Heart left ventricle (tissue), 16 donors: Measurements from ENCODE around the gene STKLD1. TPM values are rescaled to one million over a fixed set of nuclear protein-coding genes. Genes with fewer than 3 reads are reported as not detected.
"Not testable (repeated sequence)": the region's sequence is repeated elsewhere in the genome, so short reads cannot be mapped to it uniquely, and the experiment has no call there.

ENCODE experiments used
- ATAC-seq, 4 donors: fragments of 200-7000 bp; cut with Tn5 transposase; one replicate each; pipeline ENCODE4 v1.9.1; 2020 to 2022; ENCODE audit warnings: moderate library complexity in 4 of 4, mild to moderate bottlenecking in 3 of 4, moderate number of reproducible peaks in 1 of 4
- DNase-seq, 5 donors: peaks; one replicate each; pipeline ENCODE4 v3.0.0-alpha.2; 2020
- H3K27ac ChIP-seq, 12 donors: fragments of 200-600 bp; sonication (generic) in 4 of 12; one replicate each; pipeline versions ENCODE4 v1.5.0 to v1.8.0; 2016 to 2022; ENCODE audit warnings: mild to moderate bottlenecking in 2 of 12
- H3K27me3 ChIP-seq, 9 donors: fragments of 200-600 bp; sonication (generic) in 2 of 9; one replicate each; pipeline versions ENCODE4 v1.5.1 to v1.8.0; 2016 to 2022; ENCODE audit warnings: mild to moderate bottlenecking in 3 of 9
- H3K36me3 ChIP-seq, 9 donors: fragments of 200-600 bp; sonication (generic) in 2 of 9; one replicate each; pipeline versions ENCODE4 v1.5.0 to v1.8.0; 2018 to 2022; ENCODE audit warnings: mild to moderate bottlenecking in 2 of 9
- H3K4me1 ChIP-seq, 12 donors: fragments of 200-600 bp; sonication (generic) in 4 of 12; one replicate each; pipeline versions ENCODE4 v1.5.0 to v1.8.0; 2016 to 2022; ENCODE audit warnings: mild to moderate bottlenecking in 3 of 12
- H3K4me3 ChIP-seq, 12 donors: fragments of 200-600 bp; sonication (generic) in 4 of 12; one replicate each; pipeline versions ENCODE4 v1.5.0 to v1.8.0; 2017 to 2022; ENCODE audit warnings: mild to moderate bottlenecking in 9 of 12, moderate library complexity in 4 of 12
- H3K9me3 ChIP-seq, 12 donors: fragments of 200-600 bp; sonication (generic) in 4 of 12; one replicate each; pipeline versions ENCODE4 v1.5.0 to v1.8.0; 2016 to 2022; ENCODE audit warnings: mild to moderate bottlenecking in 1 of 12
- POLR2A ChIP-seq, 2 donors: fragments of 450-650 bp; IDR thresholded peaks; one replicate each; pipeline ENCODE4 v1.6.1; 2017; ENCODE audit warnings: antibody characterized with exemption in 2 of 2, mild to moderate bottlenecking in 2 of 2, moderate library complexity in 2 of 2
- WGBS, 4 donors: extraction: QIAGEN DNeasy Blood & Tissue Kit in 2 of 4; methylation state at CpG; one replicate each; pipeline versions ENCODE4 v1.1.5 to v1.1.7; 2013 to 2018; 5-methylcytosine and 5-hydroxymethylcytosine counted together
- intact Hi-C, 10 donors: fragments of 100-400 bp; cut with DNase I; formaldehyde crosslinking; loops; one replicate each; pipeline versions ENCODE4 v1.11.1 to v1.14.2; 2022
- polyA plus RNA-seq, 2 donors: library from polyadenylated mRNA; stranded (reverse); fragments of 200-250 nt; gene quantifications; one replicate each; pipeline ENCODE4 v1.2.3, GENCODE V29; 2013
- total RNA-seq, 9 donors: library from RNA; depleted of rRNA in 2 of 9; stranded (reverse); fragments of >200 nt in 2 of 9; fragmentation: NEBNext Ultra II Directional in 3 of 9; extraction: Animal tissue kit (Norgen Biotek cat#: 25700) in 3 of 9; gene quantifications; one replicate each; pipeline versions ENCODE4 v1.1.0 to v1.2.4, GENCODE V29; 2016 to 2023
- TF ChIP-seq, protein P1 (sequence below), 12 donors: fragments of 200-600 bp; sonication (generic) in 4 of 12; IDR thresholded peaks; one replicate each; pipeline versions ENCODE4 v1.5.0 to v1.8.0; 2018 to 2022; ENCODE audit warnings: antibody characterized with exemption in 12 of 12, mild to moderate bottlenecking in 5 of 12
- donor health status: ischemic (EF 13 %, LVEDD 7.1; RV severe dilation, severe dysfunction).
- donor health status: healthy with polysubstance abuse.
- donor health status: DM: no; HTN: yes; CAD: no.
- donor health status: DM: no; HTN: no; CAD: no.
- donor health status: ischemic (EF 25% LVEDD 6.9; RV normal size, moderate dysfunction).
- donor health status: ischemic (EF 25% LVEDD 5.7; RV mildly dilated, moderate dysfunction).
- donor health status: healthy.
- donor health status: DM: yes; HTN: yes; CAD: no.
- donor health status: ischemic (EF 35%, LVEDD 5.7; RV mildly dilated, moderate dysfunction).
- donor health status: nonischemic (EF 11% LVEDD 7.7; RV severe dilation, severe dysfunction).
- donor health status: DM: yes; HTN: yes; CAD: no.
- donor health status: PGD.
- donor health status: ischemic (EF 29% LVEDD 5.4; RV normal size, mild dysfunction).
- donor health status: nonischemic (EF 23%, LVEDD 6.1; RV moderate dilation, normal function).

STKLD1 gene
- total and polyA plus RNA-seq, 11 donors: 0.25 to 0.91 (median 0.46) TPM; not detected in 2

DNA sequence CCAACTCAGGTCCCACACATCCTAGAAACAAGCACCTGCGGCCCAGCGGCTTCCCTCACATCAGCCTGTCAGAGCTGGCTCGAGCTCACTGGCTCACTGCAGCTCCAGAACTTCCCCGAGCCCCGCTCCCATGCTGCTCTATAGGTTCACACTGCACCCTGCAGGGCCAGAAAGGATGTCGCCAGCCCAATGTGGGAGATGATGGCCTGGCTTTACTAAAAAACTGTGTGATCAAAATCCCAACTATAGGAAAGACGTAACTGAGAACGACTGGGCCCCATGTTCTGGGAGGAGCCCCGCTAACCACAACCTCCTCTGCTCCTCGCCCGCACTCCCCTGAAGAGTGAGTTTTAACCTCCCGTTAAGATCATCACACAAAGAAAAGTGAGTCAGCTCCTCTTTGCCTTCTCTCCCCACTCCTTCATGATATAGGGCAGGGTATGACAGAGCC lies 4.9 kb upstream of the STKLD1 start:
- no peaks in the 10 kb centered on the region for H3K27me3 ChIP-seq
- peak overlapping the region in 3 of 12 donors; percentile 19 to 78 (median 30) for H3K27ac ChIP-seq
- H3K4me1 ChIP-seq: peaks cover 3 to 86% (median 72%) of the 10 kb centered on the region in 12 donors
- 66 to 78% (median 69%) methylated on average over 12 of the region's 12 CpGs for WGBS, 4 donors
- DNase-seq (no peak), ATAC-seq (no peak)
- no peak for TF ChIP-seq POLR2A (IDR thresholded peaks at IDR 0.05)
- TF ChIP-seq, protein P1, sequence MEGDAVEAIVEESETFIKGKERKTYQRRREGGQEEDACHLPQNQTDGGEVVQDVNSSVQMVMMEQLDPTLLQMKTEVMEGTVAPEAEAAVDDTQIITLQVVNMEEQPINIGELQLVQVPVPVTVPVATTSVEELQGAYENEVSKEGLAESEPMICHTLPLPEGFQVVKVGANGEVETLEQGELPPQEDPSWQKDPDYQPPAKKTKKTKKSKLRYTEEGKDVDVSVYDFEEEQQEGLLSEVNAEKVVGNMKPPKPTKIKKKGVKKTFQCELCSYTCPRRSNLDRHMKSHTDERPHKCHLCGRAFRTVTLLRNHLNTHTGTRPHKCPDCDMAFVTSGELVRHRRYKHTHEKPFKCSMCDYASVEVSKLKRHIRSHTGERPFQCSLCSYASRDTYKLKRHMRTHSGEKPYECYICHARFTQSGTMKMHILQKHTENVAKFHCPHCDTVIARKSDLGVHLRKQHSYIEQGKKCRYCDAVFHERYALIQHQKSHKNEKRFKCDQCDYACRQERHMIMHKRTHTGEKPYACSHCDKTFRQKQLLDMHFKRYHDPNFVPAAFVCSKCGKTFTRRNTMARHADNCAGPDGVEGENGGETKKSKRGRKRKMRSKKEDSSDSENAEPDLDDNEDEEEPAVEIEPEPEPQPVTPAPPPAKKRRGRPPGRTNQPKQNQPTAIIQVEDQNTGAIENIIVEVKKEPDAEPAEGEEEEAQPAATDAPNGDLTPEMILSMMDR (IDR thresholded peaks at IDR 0.05): no peak
- intact Hi-C loops: no loop called here
- H3K9me3 ChIP-seq: no peaks in the 10 kb centered on the region
- peaks cover 0 to 60% (median 27%) of the 10 kb centered on the region in 9 donors for H3K36me3 ChIP-seq
- H3K4me3 ChIP-seq: peak overlapping the region in 2 of 12 donors; percentile 10 to 23

DNA sequence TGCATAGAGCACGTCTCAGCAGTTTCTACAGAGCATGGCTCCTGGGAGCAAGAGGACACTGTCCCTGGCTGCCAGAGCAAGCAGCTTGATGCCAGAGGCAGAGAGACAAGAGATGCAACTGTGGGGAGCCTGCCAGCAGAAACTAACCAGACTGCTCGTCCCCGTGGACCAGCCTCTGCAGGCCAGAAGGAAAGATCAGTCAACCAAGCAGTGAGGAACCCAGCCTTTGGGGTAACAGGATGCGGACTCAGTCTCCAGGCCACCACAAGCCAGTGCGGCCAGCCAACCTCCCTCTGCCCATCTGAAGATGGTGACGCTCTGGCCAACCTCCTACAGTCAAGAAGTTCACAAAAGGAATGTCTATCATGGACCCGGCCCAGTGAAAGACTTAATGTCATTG lies 4.0 kb upstream of the STKLD1 start:
- DNase-seq: no peak
- Histone ChIP-seq H3K9me3 (peaks cover 0 to under 1% (median 0%) of the 10 kb centered on the region in 12 donors), H3K4me1 (peaks cover 3 to 87% (median 74%) of the 10 kb centered on the region in 12 donors), H3K36me3 (peaks cover 0 to 52% (median 18%) of the 10 kb centered on the region in 9 donors), H3K4me3 (peak overlapping the region in 2 of 12 donors; percentile 9 to 23), H3K27ac (peak overlapping the region in 1 of 12 donors; percentile 78), H3K27me3 (no peaks in the 10 kb centered on the region)
- TF ChIP-seq POLR2A (IDR thresholded peaks at IDR 0.05): no peak
- TF ChIP-seq, protein P1 (IDR thresholded peaks at IDR 0.05): no peak
- WGBS, 4 donors: 65 to 83% (median 67%) methylated on average over 5 to 7 of the region's 7 CpGs
- ATAC-seq: no peak
- intact Hi-C loops: no loop called here

DNA sequence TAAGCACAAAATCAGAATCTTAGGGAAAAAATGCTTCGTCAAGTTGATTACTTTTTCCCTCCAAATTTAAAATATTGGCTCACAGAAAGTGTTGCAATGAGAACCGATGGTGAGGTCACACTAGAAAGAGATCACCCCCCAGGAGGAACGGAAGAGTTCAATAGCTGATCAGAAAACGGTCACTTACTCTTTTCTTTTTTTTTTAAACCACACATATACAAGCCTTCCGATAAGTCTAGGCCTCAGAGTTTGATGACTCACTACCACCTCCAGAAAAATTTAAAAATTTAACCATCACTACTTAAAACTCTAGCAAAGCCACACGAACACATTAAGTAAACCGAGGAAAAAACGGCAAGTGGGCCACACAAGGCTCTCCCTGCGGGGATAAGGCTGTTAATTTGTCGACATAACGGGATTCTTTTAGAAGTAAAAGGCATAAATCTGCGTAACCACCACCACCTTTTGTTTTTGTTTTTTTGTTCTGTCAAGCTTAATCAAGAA lies 1.5 kb upstream of the STKLD1 start:
- WGBS, 4 donors: 23 to 36% (median 29%) methylated on average over 12 of the region's 12 CpGs
- Histone ChIP-seq H3K9me3 (peaks cover 0 to 10% (median 0%) of the 10 kb centered on the region in 12 donors), H3K36me3 (peaks cover 0 to 27% (median 15%) of the 10 kb centered on the region in 9 donors), H3K27ac (peak overlapping the region in 10 of 12 donors; percentile 83 to 98 (median 94)), H3K27me3 (no peaks in the 10 kb centered on the region), H3K4me1 (peaks cover 3 to 62% (median 50%) of the 10 kb centered on the region in 12 donors), H3K4me3 (peak overlapping the region; percentile 75 to 100 (median 94))
- no peak for TF ChIP-seq POLR2A (IDR thresholded peaks at IDR 0.05)
- TF ChIP-seq, protein P1 (IDR thresholded peaks at IDR 0.05): no peak
- ATAC-seq (no peak), DNase-seq (no peak)
- intact Hi-C loops: loop anchor here in 3 of 10 donors (2.0 to 5.0 kb wide), 3 partner anchors 37 to 43 kb away; partner anchors contain the start of genes SURF6 (in 3 of the 3) and REXO4 (in 1 of the 3)

DNA sequence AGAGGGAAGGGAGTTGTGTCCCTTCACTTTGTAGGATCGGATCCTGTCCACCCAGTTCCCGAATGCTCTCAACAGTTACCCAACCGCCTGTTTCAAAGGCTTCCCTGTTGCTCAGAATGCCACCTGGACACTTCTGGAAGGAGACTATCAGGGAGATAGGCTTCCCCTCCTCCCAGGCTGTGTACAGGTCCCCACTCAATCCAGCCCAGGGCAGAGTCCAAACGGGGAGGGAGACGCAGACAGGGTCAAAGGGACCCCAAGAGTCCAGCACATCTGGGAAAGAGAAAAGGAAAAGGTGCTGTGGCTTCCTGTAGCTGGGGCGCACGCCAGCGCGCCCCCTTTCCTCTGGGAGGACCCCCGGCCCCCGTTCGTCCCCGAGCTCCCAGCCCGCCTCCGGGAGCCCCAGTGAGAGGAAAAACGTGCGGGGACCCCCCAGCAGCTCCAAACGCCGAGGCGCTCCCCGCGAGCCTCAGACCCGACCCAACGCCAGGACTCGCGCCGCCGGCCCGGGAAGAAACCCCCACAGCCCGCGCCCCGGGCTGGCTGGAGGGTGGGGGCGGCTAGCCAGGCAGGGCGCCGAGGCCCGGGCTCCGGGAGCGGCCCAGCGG lies 946 bp upstream of the STKLD1 start:
- intact Hi-C loops: loop anchor here in 3 of 10 donors (2.0 to 5.0 kb wide), 3 partner anchors 38 to 42 kb away; partner anchors contain the start of genes SURF6 (in 3 of the 3) and REXO4 (in 1 of the 3)
- H3K4me3 ChIP-seq: peak overlapping the region; percentile 75 to 100 (median 94)
- peaks cover 3 to 58% (median 46%) of the 10 kb centered on the region in 12 donors for H3K4me1 ChIP-seq

DNA sequence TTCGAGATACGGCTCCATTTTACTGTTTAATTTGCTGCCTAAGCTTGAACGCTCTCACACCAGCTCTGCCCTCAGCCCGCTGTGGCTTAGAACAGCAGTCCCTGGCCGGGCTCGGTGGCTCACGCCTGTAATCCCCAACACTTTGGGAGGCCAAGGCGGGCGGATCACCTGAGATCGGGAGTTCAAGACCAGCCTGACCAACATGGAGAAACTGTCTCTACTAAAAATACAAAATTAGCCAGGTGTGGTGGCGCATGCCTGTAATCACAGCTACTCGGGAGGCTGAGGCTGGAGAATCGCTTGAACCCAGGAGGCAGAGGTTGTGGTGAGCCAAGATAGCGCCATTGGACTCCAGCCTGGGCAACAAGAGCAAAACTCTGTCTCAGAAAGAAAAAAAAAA lies 1.1 kb downstream of the STKLD1 start:
- not testable (repeated sequence) for ATAC-seq, H3K27me3 ChIP-seq, H3K9me3 ChIP-seq, DNase-seq, H3K27ac ChIP-seq, H3K4me3 ChIP-seq
- H3K36me3 ChIP-seq: peaks cover 0 to 12% (median 5%) of the 10 kb centered on the region in 9 donors
- H3K4me1 ChIP-seq: peaks cover 0 to 37% (median 26%) of the 10 kb centered on the region in 12 donors
- 93 to 95% (median 94%) methylated on average over 14 of the region's 14 CpGs for WGBS, 4 donors
- intact Hi-C loops: loop anchor here in 4 of 10 donors (2.0 to 5.0 kb wide), 5 partner anchors 20 to 82 kb away; partner anchors contain the start of genes SURF6 (in 2 of the 4), CACFD1 (in 1 of the 4), MED22 (in 1 of the 4) and REXO4 (in 1 of the 4)

More for the DNA sequence above, 946 bp upstream of the STKLD1 start:
- Histone ChIP-seq H3K9me3 (peaks cover 0 to 10% (median 0%) of the 10 kb centered on the region in 12 donors), H3K27me3 (no peaks in the 10 kb centered on the region), H3K27ac (peak overlapping the region; percentile 83 to 98 (median 94)), H3K36me3 (peaks cover 0 to 22% (median 10%) of the 10 kb centered on the region in 9 donors)
- WGBS, 4 donors: 0 to 1% (median 0%) methylated on average over 5 to 39 of the region's 39 CpGs
- ATAC-seq: peak in 1 of 4 donors; percentile 7
- no peak for DNase-seq
- no peak for TF ChIP-seq POLR2A (IDR thresholded peaks at IDR 0.05)
- TF ChIP-seq, protein P1 (IDR thresholded peaks at IDR 0.05): no peak
